Measurements from ENCODE around the gene CLEC3B.

GRCh38 chr3:44992555-44993470, 33.3 kb upstream of the CLEC3B start:
- TF ChIP-seq, protein P1, sequence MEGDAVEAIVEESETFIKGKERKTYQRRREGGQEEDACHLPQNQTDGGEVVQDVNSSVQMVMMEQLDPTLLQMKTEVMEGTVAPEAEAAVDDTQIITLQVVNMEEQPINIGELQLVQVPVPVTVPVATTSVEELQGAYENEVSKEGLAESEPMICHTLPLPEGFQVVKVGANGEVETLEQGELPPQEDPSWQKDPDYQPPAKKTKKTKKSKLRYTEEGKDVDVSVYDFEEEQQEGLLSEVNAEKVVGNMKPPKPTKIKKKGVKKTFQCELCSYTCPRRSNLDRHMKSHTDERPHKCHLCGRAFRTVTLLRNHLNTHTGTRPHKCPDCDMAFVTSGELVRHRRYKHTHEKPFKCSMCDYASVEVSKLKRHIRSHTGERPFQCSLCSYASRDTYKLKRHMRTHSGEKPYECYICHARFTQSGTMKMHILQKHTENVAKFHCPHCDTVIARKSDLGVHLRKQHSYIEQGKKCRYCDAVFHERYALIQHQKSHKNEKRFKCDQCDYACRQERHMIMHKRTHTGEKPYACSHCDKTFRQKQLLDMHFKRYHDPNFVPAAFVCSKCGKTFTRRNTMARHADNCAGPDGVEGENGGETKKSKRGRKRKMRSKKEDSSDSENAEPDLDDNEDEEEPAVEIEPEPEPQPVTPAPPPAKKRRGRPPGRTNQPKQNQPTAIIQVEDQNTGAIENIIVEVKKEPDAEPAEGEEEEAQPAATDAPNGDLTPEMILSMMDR (IDR thresholded peaks at IDR 0.05; ENCODE audit: low read length): peak; percentile 87
- TF ChIP-seq EZH2 (IDR thresholded peaks at IDR 0.05; ENCODE audit: borderline replicate concordance, low read length): no peak
